HepG2 (cell line): ENCODE data around the gene ARHGAP26. TPM values are rescaled to one million over a fixed set of nuclear protein-coding genes. Genes with fewer than 3 reads are reported as not detected.

ENCODE experiments used
- ATAC-seq: fragments of 200-7000 bp; cut with Tn5 transposase; 3 replicates; pipeline ENCODE4 v1.9.1; 2020; ENCODE audit warnings: mild to moderate bottlenecking, moderate library complexity
- BruUV-seq: library from RNA; stranded (reverse); fragments of 400-500 nt; replicated peaks from 2 replicates; lab custom pipeline; 2021; lab: Mats Ljungman, UMichigan
- CTCF ChIA-PET: fragments of 300-600 bp; formaldehyde crosslinking; extraction: SDS; loops from one replicate; lab custom pipeline; 2021; ENCODE audit warnings: low total read pairs, inconsistent platforms, low intra/inter-chr PET ratio; lab: Yijun Ruan, JAX
- POLR2A ChIA-PET: fragments of 350-600 bp; sonication (Branson Sonifier 250); formaldehyde crosslinking; loops from one replicate; lab custom pipeline; 2020; ENCODE audit warnings: antibody characterized with exemption, inconsistent platforms; lab: Yijun Ruan, JAX
- DNase-seq: peaks from one replicate; pipeline ENCODE4 v3.0.0-alpha.2; 2015; ENCODE audit warnings: low spot score
- FAIRE-seq: peaks from 3 replicates; lab custom pipeline; 2011; peaks lifted over from hg19 to GRCh38; lab: Jason Lieb, UNC
- H2AFZ ChIP-seq: one replicate; pipeline ENCODE4 v1.6.1; 2011; ENCODE audit warnings: low read length, inconsistent platforms
- H3K27ac ChIP-seq: fragments of 300-600 bp; 3 replicates; pipeline ENCODE4 v1.8.0; 2011; ENCODE audit warnings: mixed run types, mild to moderate bottlenecking, mixed read lengths, low read length, inconsistent platforms; ENCODE audit not compliant: insufficient read depth; ENCODE audit errors: extremely low read length
- H3K27me3 ChIP-seq, 2 experiments: fragments of 200-600 bp in 1 of 2; 2 replicates in 1 of 2; 3 replicates in 1 of 2; pipeline versions ENCODE4 v1.6.0 to v1.8.0; 2011; ENCODE audit warnings: low read length in 2 of 2, mild to moderate bottlenecking in 2 of 2, moderate library complexity in 2 of 2, inconsistent platforms in 1 of 2; ENCODE audit not compliant: insufficient read depth in 2 of 2, control insufficient read depth in 1 of 2
- H3K36me3 ChIP-seq, 2 experiments: fragments of 200-600 bp in 1 of 2; replicated peaks in 1 of 2; 2 replicates in 1 of 2; 3 replicates in 1 of 2; pipeline versions ENCODE4 v1.5.1 to v1.8.0; 2011; ENCODE audit warnings: low read length in 2 of 2, inconsistent platforms in 1 of 2; ENCODE audit not compliant: insufficient read depth in 2 of 2, control insufficient read depth in 1 of 2
- H3K4me1 ChIP-seq: 2 replicates; pipeline ENCODE4 v1.5.1; 2012; ENCODE audit warnings: low read length, inconsistent platforms; ENCODE audit not compliant: insufficient read depth
- H3K4me2 ChIP-seq: 2 replicates; pipeline ENCODE4 v1.6.0; 2011; ENCODE audit warnings: low read depth, low read length, inconsistent platforms
- H3K4me3 ChIP-seq, 3 experiments: fragments of 200-600 bp in 1 of 3; sonication (generic), shearing (Covaris generic) in 1 of 3; replicated peaks in 1 of 3; 2 replicates each; pipeline ENCODE4 v1.5.1; 2011 to 2016; ENCODE audit warnings: low read length in 3 of 3, inconsistent platforms in 2 of 3, low read depth in 2 of 3, mild to moderate bottlenecking in 2 of 3, control low read depth in 1 of 3, mixed read lengths in 1 of 3; ENCODE audit not compliant: insufficient read depth in 1 of 3
- H3K79me2 ChIP-seq: one replicate; pipeline ENCODE4 v1.6.1; 2011; ENCODE audit warnings: low read length, inconsistent platforms; ENCODE audit not compliant: insufficient read depth
- H3K9ac ChIP-seq: 2 replicates; pipeline ENCODE4 v1.6.0; 2011; ENCODE audit warnings: mild to moderate bottlenecking, low read depth, low read length, inconsistent platforms; ENCODE audit not compliant: insufficient read depth
- H3K9me3 ChIP-seq: 2 replicates; pipeline ENCODE4 v1.5.1; 2012; ENCODE audit warnings: mild to moderate bottlenecking, low read length
- H4K20me1 ChIP-seq: 2 replicates; pipeline ENCODE4 v1.6.0; 2011; ENCODE audit warnings: inconsistent platforms, mild to moderate bottlenecking, low read length, moderate library complexity; ENCODE audit not compliant: insufficient read depth
- CREM ChIP-seq, 2 experiments: sonication (generic) in 1 of 2; formaldehyde crosslinking in 1 of 2; IDR thresholded peaks; 2 replicates each; pipeline versions ENCODE4 v1.4.0 to v1.6.1; 2016 to 2020; ENCODE audit warnings: antibody characterized with exemption in 1 of 2, mild to moderate bottlenecking in 1 of 2, missing genetic modification reagents in 1 of 2
- DPF2 ChIP-seq: sonication (generic); formaldehyde crosslinking; IDR thresholded peaks from 2 replicates; pipeline ENCODE4 v1.4.0; 2020; ENCODE audit warnings: mild to moderate bottlenecking, low read depth, missing genetic modification reagents, borderline replicate concordance
- GTF2F1 ChIP-seq: fragments of 150-350 bp; IDR thresholded peaks from 2 replicates; pipeline ENCODE4 v1.6.1; 2014; ENCODE audit warnings: low read length
- HDAC1 ChIP-seq: sonication (generic); formaldehyde crosslinking; IDR thresholded peaks from 2 replicates; pipeline ENCODE4 v1.5.1; 2020; ENCODE audit warnings: mild to moderate bottlenecking, missing genetic modification reagents
- HNF4G ChIP-seq, 2 experiments: sonication (generic) in 1 of 2; formaldehyde crosslinking in 1 of 2; IDR thresholded peaks; 2 replicates each; pipeline versions ENCODE4 v1.4.0 to v1.6.1; 2011 to 2020; ENCODE audit warnings: borderline replicate concordance in 2 of 2, low read depth in 2 of 2, mild to moderate bottlenecking in 2 of 2, low read length in 1 of 2, missing genetic modification reagents in 1 of 2, moderate library complexity in 1 of 2
- MAX ChIP-seq: IDR thresholded peaks from 2 replicates; pipeline ENCODE4 v1.6.1; 2012; ENCODE audit warnings: inconsistent platforms
- MED13 ChIP-seq: sonication (generic); formaldehyde crosslinking; IDR thresholded peaks from 2 replicates; pipeline ENCODE4 v1.5.0; 2020; ENCODE audit warnings: missing genetic modification reagents
- MTA3 ChIP-seq: sonication (generic); formaldehyde crosslinking; IDR thresholded peaks from 2 replicates; pipeline ENCODE4 v1.4.0; 2020; ENCODE audit warnings: missing genetic modification reagents
- NFRKB ChIP-seq: fragments of 450-650 bp; IDR thresholded peaks from 2 replicates; pipeline ENCODE4 v1.6.1; 2017
- SRF ChIP-seq: IDR thresholded peaks from 2 replicates; pipeline ENCODE4 v1.6.1; 2011; ENCODE audit warnings: mild to moderate bottlenecking, low read depth, low read length, moderate library complexity
- ZNF354B ChIP-seq: sonication (generic); formaldehyde crosslinking; IDR thresholded peaks from 2 replicates; pipeline ENCODE4 v1.8.0; 2022; ENCODE audit warnings: mild to moderate bottlenecking, missing genetic modification reagents
- ZNF503 ChIP-seq: sonication (generic); formaldehyde crosslinking; IDR thresholded peaks from 2 replicates; pipeline ENCODE4 v1.4.0; 2020; ENCODE audit warnings: missing genetic modification reagents
- ZSCAN20 ChIP-seq: sonication (generic); formaldehyde crosslinking; IDR thresholded peaks from 2 replicates; pipeline ENCODE4 v1.4.0; 2020; ENCODE audit warnings: missing genetic modification reagents, mild to moderate bottlenecking, borderline replicate concordance
- WGBS: methylation state at CpG from one replicate; pipeline ENCODE4 v1.1.6; 2017; ENCODE audit warnings: low lambda C conversion rate; 5-methylcytosine and 5-hydroxymethylcytosine counted together
- in situ Hi-C: cut with HindIII; loops from 2 replicates; pipeline ENCODE4 v1.10.0; 2017; ENCODE audit warnings: low pct_unique_long_range_greater_than_20kb; ENCODE audit not compliant: extremely low pct_ligation_motif_present
- intact Hi-C: fragments of 100-400 bp; cut with micrococcal nuclease; formaldehyde crosslinking; loops from one replicate; pipeline ENCODE4 v1.10.0; 2022; ENCODE audit not compliant: unreplicated experiment
- polyA plus RNA-seq, 8 experiments: library from polyadenylated mRNA; depleted of rRNA in 3 of 8; stranded (reverse) in 7 of 8; unstranded in 1 of 8; fragments of >200 nt; fragmentation: Illumina TruSeq in 4 of 8; extraction: Trizol in 4 of 8; gene quantifications; 2 replicates each; pipeline versions ENCODE4 v1.2.1 to v1.2.3, GENCODE V29; 2011 to 2016; ENCODE audit warnings: low read depth in 4 of 8, missing spikeins in 1 of 8, mixed read lengths in 1 of 8; ENCODE audit not compliant: insufficient read depth in 1 of 8
- total RNA-seq, 5 experiments: library from RNA; depleted of rRNA; stranded (reverse); fragments of >200 nt; fragmentation: Illumina TruSeq; extraction: Trizol; gene quantifications; 2 replicates each; pipeline ENCODE4 v1.2.3, GENCODE V29; 2016; ENCODE audit warnings: low read depth in 1 of 5

The ARHGAP26 gene
- total and polyA plus RNA-seq, 2 of the 13 experiments (the other 11 are each of a cell fraction or from before 2014, with no cell fraction given) = 9.6 to 18.2 TPM

GRCh38 chr5:142857405-142857804 is 87.2 kb downstream of the ARHGAP26 start:
- 85% methylated on average over 4 of the region's 4 CpGs for WGBS
- ATAC-seq = peak; percentile 70

DNA sequence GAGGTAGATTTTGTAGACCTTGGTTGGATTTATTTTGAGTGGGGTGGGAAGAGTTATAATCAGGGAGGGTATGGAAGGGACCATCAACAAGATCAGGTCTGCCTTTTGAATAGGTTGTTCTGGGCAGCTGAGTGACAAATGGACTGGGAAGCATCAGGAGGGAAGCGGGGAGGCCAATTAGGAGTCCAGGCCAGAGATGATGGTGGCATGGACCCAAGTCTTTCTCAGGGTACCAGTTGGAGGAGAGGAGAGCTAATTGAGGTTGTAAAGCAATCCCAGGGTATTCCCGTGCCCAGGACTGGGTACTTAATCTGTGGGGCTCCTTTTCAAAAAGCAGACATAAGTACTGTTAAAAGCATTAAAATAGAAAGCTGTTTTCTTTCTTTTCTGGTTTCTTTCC is 88.9 kb downstream of the ARHGAP26 start:
- no peak overlapping the region for H3K27ac ChIP-seq
- TF ChIP-seq DPF2 (CRISPR knock-in tag) (no peak), ZNF503 (CRISPR knock-in tag) (no peak)
- CTCF ChIA-PET = no interaction called here
- no peak overlapping the region for H3K4me2 ChIP-seq
- no peaks in the 10 kb centered on the region for H3K36me3 ChIP-seq
- no peak for ATAC-seq
- in situ Hi-C loops = no loop called here
- H3K27me3 ChIP-seq = no peaks in the 10 kb centered on the region
- DNase-seq = no peak
- peaks cover 26% of the 10 kb centered on the region for H3K79me2 ChIP-seq
- H3K9me3 ChIP-seq = no peaks in the 10 kb centered on the region
- POLR2A ChIA-PET = no interaction called here
- no peak for FAIRE-seq
- no TSS peak for BruUV-seq
- whole genome bisulfite sequencing = 100% methylated on average over 2 of the region's 2 CpGs
- H4K20me1 ChIP-seq = 0 out of 2 replicates have a peak, but pooled peaks cover 3% of the 10 kb centered on the region
- intact Hi-C loops = no loop called here
- H3K4me3 ChIP-seq = no peak overlapping the region
- no peak overlapping the region for H2AFZ ChIP-seq
- peaks cover 18% of the 10 kb centered on the region for H3K4me1 ChIP-seq
- H3K9ac ChIP-seq = no peak overlapping the region

More at GRCh38 chr5:142857405-142857804, 87.2 kb downstream of the ARHGAP26 start:
- no peak for TF ChIP-seq GTF2F1
- no peak for TF ChIP-seq MAX
- TF ChIP-seq ZSCAN20 (CRISPR knock-in tag) = no peak
- TF ChIP-seq CREM (IDR thresholded peaks at IDR 0.05) = no peak
- no peak for TF ChIP-seq CREM (CRISPR knock-in tag; IDR thresholded peaks at IDR 0.05)
- TF ChIP-seq HDAC1 = no peak
- TF ChIP-seq SRF = no peak
- no peak for TF ChIP-seq MTA3 (CRISPR knock-in tag)
- no peak for TF ChIP-seq NFRKB
- TF ChIP-seq HNF4G (IDR thresholded peaks at IDR 0.05; ENCODE audit: borderline replicate concordance, low read depth, low read length) = no peak
- TF ChIP-seq HNF4G (CRISPR knock-in tag; IDR thresholded peaks at IDR 0.05; ENCODE audit: borderline replicate concordance, low read depth) = no peak
- no peak for TF ChIP-seq MED13 (CRISPR knock-in tag)
- no peak for TF ChIP-seq ZNF354B (CRISPR knock-in tag)
- TF ChIP-seq, all 625 proteins: peak for 0
- H3K27ac ChIP-seq = no peak overlapping the region
- no peaks in the 10 kb centered on the region for H3K36me3 ChIP-seq
- no peak overlapping the region for H3K4me3 ChIP-seq
- no peak for FAIRE-seq
- intact Hi-C loops (no loop called here), in situ Hi-C loops (no loop called here)
- H3K4me1 ChIP-seq = peaks cover 18% of the 10 kb centered on the region
- no peak overlapping the region for H2AFZ ChIP-seq
- no peak overlapping the region for H3K9ac ChIP-seq
- peaks cover 33% of the 10 kb centered on the region for H3K79me2 ChIP-seq
- no peak overlapping the region for H3K4me2 ChIP-seq
- no peak for DNase-seq
- ChIA-PET POLR2A (no interaction called here), CTCF (no interaction called here)
- no TSS peak for BruUV-seq
- no peaks in the 10 kb centered on the region for H3K9me3 ChIP-seq
- H4K20me1 ChIP-seq = 0 out of 2 replicates have a peak, but pooled peaks cover 3% of the 10 kb centered on the region
- H3K27me3 ChIP-seq = no peaks in the 10 kb centered on the region
